Measurements from ENCODE around the gene DCAKD.
"Not testable (repeated sequence)": the region's sequence is repeated elsewhere in the genome, so short reads cannot be mapped to it uniquely, and the experiment has no call there.

DCAKD gene

GRCh38 chr17:45052052-45052772 is 780 bp upstream of the DCAKD start:
- DNase-seq (ENCODE audit: low read depth): peak; percentile 78
- peak overlapping the region; percentile 58 for H3K4me3 ChIP-seq (ENCODE audit: low read depth, low read length)
- TF ChIP-seq CTCF (IDR thresholded peaks at IDR 0.05; ENCODE audit: insufficient read depth, low read depth, low read length, missing control alignments): no peak

- H3K4me3 ChIP-seq (ENCODE audit: low read depth, low read length): peak overlapping the region; percentile 58; the same call in 1 of the 2 replicates
- DNase-seq (ENCODE audit: low read depth): not testable (repeated sequence)
Measured at GRCh38 chr17:45051720-45052051, 254 bp upstream of the DCAKD start.

- DNase-seq (ENCODE audit: low read depth): peak; percentile 59
- no peak for TF ChIP-seq CTCF (IDR thresholded peaks at IDR 0.05; ENCODE audit: insufficient read depth, low read depth, low read length, missing control alignments)
- peak overlapping the region; percentile 89 for H3K4me3 ChIP-seq (ENCODE audit: low read depth, low read length)
Measured at GRCh38 chr17:45050481-45051059, 862 bp downstream of the DCAKD start.

GRCh38 chr17:45048795-45049563 is 2.5 kb downstream of the DCAKD start:
- peak; percentile 29 for TF ChIP-seq CTCF (IDR thresholded peaks at IDR 0.05; ENCODE audit: insufficient read depth, low read depth, low read length, missing control alignments)
- no peak for DNase-seq (ENCODE audit: low read depth)
- no peak overlapping the region for H3K4me3 ChIP-seq (ENCODE audit: low read depth, low read length)

- DNase-seq (ENCODE audit: low read depth): peak; percentile 68
- no peak for TF ChIP-seq CTCF (IDR thresholded peaks at IDR 0.05; ENCODE audit: insufficient read depth, low read depth, low read length, missing control alignments)
- H3K4me3 ChIP-seq (ENCODE audit: low read depth, low read length): no peak overlapping the region
Measured at GRCh38 chr17:45046537-45047125, 4.8 kb downstream of the DCAKD start.

- DNase-seq (ENCODE audit: low read depth): no peak
Measured at GRCh38 chr17:45043813-45044540, 7.5 kb downstream of the DCAKD start.

More at GRCh38 chr17:45043813-45044540, 7.5 kb downstream of the DCAKD start:
- TF ChIP-seq CTCF (IDR thresholded peaks at IDR 0.05; ENCODE audit: insufficient read depth, low read depth, low read length, missing control alignments): no peak
- H3K4me3 ChIP-seq (ENCODE audit: low read depth, low read length): no peak overlapping the region
